HCT116 (cell line): ENCODE measurements around the gene NDUFS1.

Experiments used
- EZH2 ChIP-seq: fragments of 200-600 bp; sonication (generic); IDR thresholded peaks from 2 replicates; pipeline ENCODE4 v1.6.1; 2017; ENCODE audit warnings: antibody characterized with exemption, mixed run types
- POLR2A ChIP-seq: IDR thresholded peaks from 2 replicates; pipeline ENCODE4 v1.7.0; 2011; ENCODE audit warnings: borderline replicate concordance; ENCODE audit not compliant: insufficient read depth, insufficient read length; ENCODE audit errors: extremely low read depth
- TF ChIP-seq, protein P1 (sequence below): IDR thresholded peaks from 2 replicates; pipeline ENCODE4 v1.6.1; 2012
- TF ChIP-seq, protein P2 (sequence below), 3 experiments: fragments of 200-600 bp in 1 of 3; sonication (generic) in 1 of 3; IDR thresholded peaks in 2 of 3; conservative IDR thresholded peaks in 1 of 3; 2 replicates each; pipeline ENCODE4 v1.5.1; 2012 to 2017; ENCODE audit warnings: low read depth in 2 of 3, low read length in 2 of 3, antibody characterized with exemption in 1 of 3, borderline replicate concordance in 1 of 3, control low read depth in 1 of 3, mild to moderate bottlenecking in 1 of 3, mixed read lengths in 1 of 3, mixed run types in 1 of 3, moderate library complexity in 1 of 3; ENCODE audit not compliant: insufficient read depth in 1 of 3
- TF ChIP-seq, protein P3 (sequence below): IDR thresholded peaks from 2 replicates; pipeline ENCODE4 v1.6.1; 2012

DNA sequence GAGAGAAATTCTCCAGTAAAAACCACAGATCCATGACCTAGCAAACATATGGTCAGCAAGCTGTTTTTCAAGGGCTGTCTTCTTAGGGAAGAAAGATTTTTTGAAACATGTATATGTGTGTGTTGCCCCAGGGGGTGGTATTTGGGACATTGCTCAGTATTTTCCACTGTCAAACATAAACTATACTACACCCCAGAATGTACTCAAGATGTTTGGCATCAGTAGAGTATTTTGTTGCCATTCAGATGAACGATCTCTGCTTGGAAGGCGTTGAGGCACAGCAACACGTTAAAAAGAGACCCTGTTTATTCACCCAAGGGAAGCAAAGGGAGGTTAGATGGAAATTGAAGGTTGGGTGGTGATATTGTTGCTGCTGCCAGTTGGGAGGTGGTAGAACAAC is 30.4 kb upstream of the NDUFS1 start:
- TF ChIP-seq, protein P1, sequence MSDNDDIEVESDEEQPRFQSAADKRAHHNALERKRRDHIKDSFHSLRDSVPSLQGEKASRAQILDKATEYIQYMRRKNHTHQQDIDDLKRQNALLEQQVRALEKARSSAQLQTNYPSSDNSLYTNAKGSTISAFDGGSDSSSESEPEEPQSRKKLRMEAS: no peak
- TF ChIP-seq, protein P2, sequence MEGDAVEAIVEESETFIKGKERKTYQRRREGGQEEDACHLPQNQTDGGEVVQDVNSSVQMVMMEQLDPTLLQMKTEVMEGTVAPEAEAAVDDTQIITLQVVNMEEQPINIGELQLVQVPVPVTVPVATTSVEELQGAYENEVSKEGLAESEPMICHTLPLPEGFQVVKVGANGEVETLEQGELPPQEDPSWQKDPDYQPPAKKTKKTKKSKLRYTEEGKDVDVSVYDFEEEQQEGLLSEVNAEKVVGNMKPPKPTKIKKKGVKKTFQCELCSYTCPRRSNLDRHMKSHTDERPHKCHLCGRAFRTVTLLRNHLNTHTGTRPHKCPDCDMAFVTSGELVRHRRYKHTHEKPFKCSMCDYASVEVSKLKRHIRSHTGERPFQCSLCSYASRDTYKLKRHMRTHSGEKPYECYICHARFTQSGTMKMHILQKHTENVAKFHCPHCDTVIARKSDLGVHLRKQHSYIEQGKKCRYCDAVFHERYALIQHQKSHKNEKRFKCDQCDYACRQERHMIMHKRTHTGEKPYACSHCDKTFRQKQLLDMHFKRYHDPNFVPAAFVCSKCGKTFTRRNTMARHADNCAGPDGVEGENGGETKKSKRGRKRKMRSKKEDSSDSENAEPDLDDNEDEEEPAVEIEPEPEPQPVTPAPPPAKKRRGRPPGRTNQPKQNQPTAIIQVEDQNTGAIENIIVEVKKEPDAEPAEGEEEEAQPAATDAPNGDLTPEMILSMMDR (IDR thresholded peaks at IDR 0.05 in 2 of 3, conservative IDR thresholded peaks at IDR 0.05 in 1 of 3; ENCODE audit: borderline replicate concordance in 1 of 3, insufficient read depth in 1 of 3, low read depth in 2 of 3, low read length in 2 of 3): no peak
- TF ChIP-seq EZH2: no peak
- TF ChIP-seq POLR2A: no peak
- TF ChIP-seq, protein P3, sequence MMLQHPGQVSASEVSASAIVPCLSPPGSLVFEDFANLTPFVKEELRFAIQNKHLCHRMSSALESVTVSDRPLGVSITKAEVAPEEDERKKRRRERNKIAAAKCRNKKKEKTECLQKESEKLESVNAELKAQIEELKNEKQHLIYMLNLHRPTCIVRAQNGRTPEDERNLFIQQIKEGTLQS: no peak
